ENCODE results near the gene CIB1. TPM values are rescaled to one million over a fixed set of nuclear protein-coding genes. Genes with fewer than 3 reads are reported as not detected.
A peak's percentile ranks its signal among the peaks of the same experiment; 100 is the strongest.
"Not testable (repeated sequence)": the region's sequence is repeated elsewhere in the genome, so short reads cannot be mapped to it uniquely, and the experiment has no call there.

CIB1 gene
- total RNA-seq, 1 experiment from 2014 or later = 113 TPM

DNA sequence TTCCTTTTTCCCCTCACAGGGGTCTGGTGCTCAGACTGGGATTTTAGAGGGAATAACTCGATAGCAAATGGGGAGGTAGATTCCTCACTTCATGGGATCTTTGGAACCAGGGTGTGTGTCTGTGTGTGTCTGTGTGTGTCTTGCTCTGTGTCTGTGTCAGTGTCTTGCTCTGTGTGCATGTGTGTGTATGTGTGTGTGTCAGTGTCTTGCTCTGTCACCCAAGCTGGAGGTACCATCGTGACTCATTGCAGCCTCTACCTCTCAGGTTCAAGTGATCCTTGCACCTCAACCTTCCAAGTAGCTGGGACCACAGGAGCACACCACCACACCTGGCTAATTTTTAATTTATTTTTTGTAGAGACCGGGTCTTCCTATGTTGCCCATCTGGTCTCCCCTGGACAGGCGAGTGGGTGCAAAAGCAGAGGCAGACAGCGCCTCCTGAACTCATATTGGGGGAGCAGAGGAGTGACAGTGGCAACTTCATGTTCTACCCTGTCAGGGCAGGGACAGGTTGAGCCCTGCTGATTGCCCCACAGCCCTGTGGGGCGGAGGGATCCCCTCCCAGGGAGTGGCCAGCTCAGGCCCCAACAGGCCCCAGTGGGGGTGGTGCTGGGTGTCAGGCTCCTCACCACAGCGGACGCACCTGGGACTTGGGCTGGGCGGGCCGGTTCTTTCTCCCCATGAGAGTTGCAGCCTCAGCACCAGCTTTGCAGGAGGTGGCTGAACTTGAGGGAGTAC lies 43.0 kb downstream of the CIB1 start:
- no peak overlapping the region for H3K4me2 ChIP-seq
- CTCF ChIA-PET = no interaction called here

DNA sequence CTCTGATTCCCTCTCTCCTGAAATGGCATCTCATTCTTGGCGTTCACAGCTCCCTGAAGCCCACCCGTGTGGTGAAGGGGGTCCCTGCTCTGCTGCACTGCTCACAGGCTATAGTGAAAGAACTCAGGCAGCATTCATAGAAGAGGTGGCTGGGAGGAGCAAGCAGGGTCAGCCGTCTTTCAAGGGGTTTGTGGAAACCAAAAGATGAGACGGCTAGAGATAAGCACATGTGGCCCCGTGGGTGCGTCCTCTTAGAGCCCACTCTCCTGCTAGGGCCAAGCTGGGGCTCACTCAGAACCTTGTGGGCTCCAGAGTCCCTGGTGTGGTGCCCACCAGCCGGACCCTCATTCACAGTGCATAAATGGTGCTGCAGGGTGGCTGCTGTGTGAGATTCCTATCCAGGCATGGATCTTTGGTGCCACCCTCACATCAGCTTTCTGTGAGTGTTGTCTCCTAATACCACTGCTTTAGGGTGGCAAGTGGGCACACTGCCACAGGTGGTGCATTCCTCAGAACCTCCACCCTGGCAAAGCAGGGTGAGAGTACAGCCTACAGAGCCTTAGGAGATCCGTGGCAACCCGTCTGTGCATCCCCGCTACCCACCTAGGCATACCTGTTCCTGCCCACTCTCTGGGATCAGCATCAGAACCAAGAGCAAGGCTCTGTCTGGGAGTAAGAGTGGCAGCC lies 43.8 kb downstream of the CIB1 start:
- BruUV-seq (replicated peaks) = no TSS peak
- H3F3A ChIP-seq (ENCODE audit: insufficient read depth, low read depth) = peaks cover 16% of the 10 kb centered on the region
- H3K4me3 ChIP-seq = no peak overlapping the region
- peaks cover 34% of the 10 kb centered on the region for H3K79me2 ChIP-seq (ENCODE audit: low read depth)
- H4K20me1 ChIP-seq (ENCODE audit: insufficient read depth) = no peaks in the 10 kb centered on the region; the same call in 1 of the 2 replicates
- CTCF ChIA-PET = no interaction called here
- no peak overlapping the region for H2AFZ ChIP-seq
- H3K4me2 ChIP-seq = no peak overlapping the region
- intact Hi-C loops (cut with micrococcal nuclease; ENCODE audit: unreplicated experiment) = no loop called here
- no peak overlapping the region for H3K27ac ChIP-seq
- H3K9me2 ChIP-seq (ENCODE audit: insufficient read depth) = no peaks in the 10 kb centered on the region
- DNase-seq = no peak
- TF ChIP-seq, protein P1, sequence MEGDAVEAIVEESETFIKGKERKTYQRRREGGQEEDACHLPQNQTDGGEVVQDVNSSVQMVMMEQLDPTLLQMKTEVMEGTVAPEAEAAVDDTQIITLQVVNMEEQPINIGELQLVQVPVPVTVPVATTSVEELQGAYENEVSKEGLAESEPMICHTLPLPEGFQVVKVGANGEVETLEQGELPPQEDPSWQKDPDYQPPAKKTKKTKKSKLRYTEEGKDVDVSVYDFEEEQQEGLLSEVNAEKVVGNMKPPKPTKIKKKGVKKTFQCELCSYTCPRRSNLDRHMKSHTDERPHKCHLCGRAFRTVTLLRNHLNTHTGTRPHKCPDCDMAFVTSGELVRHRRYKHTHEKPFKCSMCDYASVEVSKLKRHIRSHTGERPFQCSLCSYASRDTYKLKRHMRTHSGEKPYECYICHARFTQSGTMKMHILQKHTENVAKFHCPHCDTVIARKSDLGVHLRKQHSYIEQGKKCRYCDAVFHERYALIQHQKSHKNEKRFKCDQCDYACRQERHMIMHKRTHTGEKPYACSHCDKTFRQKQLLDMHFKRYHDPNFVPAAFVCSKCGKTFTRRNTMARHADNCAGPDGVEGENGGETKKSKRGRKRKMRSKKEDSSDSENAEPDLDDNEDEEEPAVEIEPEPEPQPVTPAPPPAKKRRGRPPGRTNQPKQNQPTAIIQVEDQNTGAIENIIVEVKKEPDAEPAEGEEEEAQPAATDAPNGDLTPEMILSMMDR (conservative IDR thresholded peaks at IDR 0.05) = no peak
- no peak for TF ChIP-seq EZH2 (IDR thresholded peaks at IDR 0.05; ENCODE audit: low read depth)
- H3K27me3 ChIP-seq (ENCODE audit: insufficient read depth, low read depth) = no peaks in the 10 kb centered on the region
- peaks cover 31% of the 10 kb centered on the region for H3K4me1 ChIP-seq (replicated peaks; ENCODE audit: insufficient read depth)
- POLR2A ChIA-PET (ENCODE audit: unreplicated experiment) = no interaction called here
- no peaks in the 10 kb centered on the region for H3K9me3 ChIP-seq (ENCODE audit: insufficient read depth, low read depth)
- 0 out of 2 replicates have a peak, but pooled peaks cover 8% of the 10 kb centered on the region for H3K36me3 ChIP-seq (ENCODE audit: low read depth)

More for the DNA sequence above, 43.0 kb downstream of the CIB1 start:
- Histone ChIP-seq H3K9me3 (ENCODE audit: insufficient read depth, low read depth) (no peaks in the 10 kb centered on the region), H3K27ac (no peak overlapping the region), H3K79me2 (ENCODE audit: low read depth) (peaks cover 28% of the 10 kb centered on the region), H3K9me2 (ENCODE audit: insufficient read depth) (no peaks in the 10 kb centered on the region), H3K36me3 (ENCODE audit: low read depth) (0 out of 2 replicates have a peak, but pooled peaks cover 8% of the 10 kb centered on the region), H2AFZ (no peak overlapping the region), H4K20me1 (ENCODE audit: insufficient read depth) (no peaks in the 10 kb centered on the region; the same call in 1 of the 2 replicates), H3F3A (ENCODE audit: insufficient read depth, low read depth) (peaks cover 8% of the 10 kb centered on the region; the same call in 1 of the 2 replicates), H3K4me3 (no peak overlapping the region), H3K4me1 (replicated peaks; ENCODE audit: insufficient read depth) (peaks cover 25% of the 10 kb centered on the region), H3K27me3 (ENCODE audit: insufficient read depth, low read depth) (no peaks in the 10 kb centered on the region)
- no TSS peak for BruUV-seq (replicated peaks)
- DNase-seq = peak in 1 of 2 experiments; percentile 29
- intact Hi-C loops (cut with micrococcal nuclease; ENCODE audit: unreplicated experiment) = no loop called here
- TF ChIP-seq, protein P1 (conservative IDR thresholded peaks at IDR 0.05) = no peak
- no peak for TF ChIP-seq EZH2 (IDR thresholded peaks at IDR 0.05; ENCODE audit: low read depth)
- POLR2A ChIA-PET (ENCODE audit: unreplicated experiment) = no interaction called here

DNA sequence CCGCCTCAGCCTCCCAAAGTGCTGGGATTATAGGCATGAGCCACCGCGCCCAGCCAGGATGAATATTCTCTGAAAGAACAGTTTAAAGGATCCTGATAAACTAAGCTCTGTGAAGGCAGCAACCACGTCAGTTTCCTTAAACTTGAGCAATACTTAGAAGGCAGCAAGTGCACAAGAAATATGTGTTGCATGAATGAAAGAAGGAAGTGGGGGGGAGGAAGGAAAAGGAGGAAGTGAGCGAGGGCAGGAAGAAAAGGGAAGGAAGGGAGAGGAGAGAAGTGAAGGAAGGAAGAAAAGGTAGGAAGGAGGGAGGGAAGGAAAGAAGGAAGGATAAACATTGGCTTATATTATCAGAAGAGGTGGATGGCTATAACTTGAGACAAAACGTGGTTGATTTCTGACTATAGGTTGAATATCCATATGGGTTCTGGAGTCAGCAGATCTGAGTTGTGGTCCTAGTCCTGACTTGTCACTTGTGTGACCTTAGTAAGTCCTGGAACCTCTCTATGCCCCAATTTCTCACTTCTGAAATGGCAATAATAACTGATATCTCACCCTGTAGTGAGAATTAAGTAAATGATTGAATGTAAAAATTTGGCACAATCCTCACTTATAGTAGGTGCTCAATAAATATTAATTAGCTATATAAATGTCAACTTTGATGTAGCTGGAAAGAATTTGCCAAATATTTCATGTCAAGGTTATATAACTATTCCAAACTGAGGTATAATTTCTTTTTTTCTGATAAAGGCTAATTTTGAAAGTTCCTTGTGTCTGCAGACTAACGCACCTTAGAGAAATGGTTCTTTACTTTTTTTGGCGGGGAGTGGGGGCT lies 44.6 kb downstream of the CIB1 start:
- H3K79me2 ChIP-seq (ENCODE audit: low read depth) = peaks cover 34% of the 10 kb centered on the region
- TF ChIP-seq EZH2 (IDR thresholded peaks at IDR 0.05; ENCODE audit: low read depth) = no peak
- TF ChIP-seq, protein P1 (conservative IDR thresholded peaks at IDR 0.05) = no peak
- no peaks in the 10 kb centered on the region for H3K27me3 ChIP-seq (ENCODE audit: insufficient read depth, low read depth)
- ChIA-PET CTCF (no interaction called here), POLR2A (ENCODE audit: unreplicated experiment) (no interaction called here)
- intact Hi-C loops (cut with micrococcal nuclease; ENCODE audit: unreplicated experiment) = no loop called here
- H3K27ac ChIP-seq = no peak overlapping the region
- H2AFZ ChIP-seq = no peak overlapping the region
- peaks cover 32% of the 10 kb centered on the region for H3K4me1 ChIP-seq (replicated peaks; ENCODE audit: insufficient read depth)
- H4K20me1 ChIP-seq (ENCODE audit: insufficient read depth) = no peaks in the 10 kb centered on the region; the same call in 1 of the 2 replicates
- H3K4me2 ChIP-seq = no peak overlapping the region
- H3K9me3 ChIP-seq (ENCODE audit: insufficient read depth, low read depth) = no peaks in the 10 kb centered on the region
- H3K9me2 ChIP-seq (ENCODE audit: insufficient read depth) = no peaks in the 10 kb centered on the region
- no TSS peak for BruUV-seq (replicated peaks)
- no peak overlapping the region for H3K4me3 ChIP-seq
- 0 out of 2 replicates have a peak, but pooled peaks cover 1% of the 10 kb centered on the region for H3K36me3 ChIP-seq (ENCODE audit: low read depth)
- no peak for DNase-seq
- peaks cover 20% of the 10 kb centered on the region for H3F3A ChIP-seq (ENCODE audit: insufficient read depth, low read depth)

DNA sequence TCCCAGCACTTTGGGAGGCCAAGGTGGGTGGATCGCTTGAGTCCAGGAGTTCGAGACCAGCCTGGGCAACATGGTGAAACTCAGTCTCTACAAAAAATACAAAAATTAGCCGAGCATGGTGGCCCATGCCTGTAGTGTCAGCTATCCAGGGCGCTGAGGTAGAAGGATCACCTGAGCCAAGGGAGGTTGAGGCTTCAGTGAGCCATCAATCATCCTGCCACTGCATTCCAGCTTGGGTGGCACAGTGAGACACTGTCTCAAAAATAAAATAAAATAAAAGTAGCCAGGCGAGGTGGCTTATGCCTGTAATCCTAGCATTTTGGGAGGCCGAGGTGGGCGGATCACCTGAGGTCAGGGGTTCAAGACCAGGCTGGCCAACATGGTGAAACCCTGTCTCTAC lies 45.7 kb downstream of the CIB1 start:
- H3K27ac ChIP-seq; H2AFZ ChIP-seq; H3K36me3 ChIP-seq (ENCODE audit: low read depth); CTCF ChIA-PET; H4K20me1 ChIP-seq (ENCODE audit: insufficient read depth); POLR2A ChIA-PET (ENCODE audit: unreplicated experiment); DNase-seq; H3K9me2 ChIP-seq (ENCODE audit: insufficient read depth); H3K9me3 ChIP-seq (ENCODE audit: insufficient read depth, low read depth); BruUV-seq (replicated peaks); H3K4me3 ChIP-seq; H3K27me3 ChIP-seq (ENCODE audit: insufficient read depth, low read depth); H3K4me2 ChIP-seq; intact Hi-C loops (cut with micrococcal nuclease; ENCODE audit: unreplicated experiment): not testable (repeated sequence)
- Histone ChIP-seq H3F3A (ENCODE audit: insufficient read depth, low read depth) (peaks cover 28% of the 10 kb centered on the region), H3K4me1 (replicated peaks; ENCODE audit: insufficient read depth) (peaks cover 43% of the 10 kb centered on the region), H3K79me2 (ENCODE audit: low read depth) (peaks cover 34% of the 10 kb centered on the region)
